Measurements from ENCODE around the gene NAA60. TPM values are rescaled to one million over a fixed set of nuclear protein-coding genes. Genes with fewer than 3 reads are reported as not detected.

The NAA60 gene
- total and polyA plus RNA-seq, 2 of the 13 experiments (the other 11 are each of a cell fraction or from before 2014, with no cell fraction given) = 14.7 to 32.0 TPM

- no peak; the same call in 1 of the 2 replicates for TF ChIP-seq FOXO1 (CRISPR knock-in tag; IDR thresholded peaks at IDR 0.05)
- no peak for TF ChIP-seq KDM1A (CRISPR knock-in tag; IDR thresholded peaks at IDR 0.05)
- TF ChIP-seq ZNF7 (CRISPR knock-in tag; IDR thresholded peaks at IDR 0.05) = no peak
- peak; percentile 65; the same call in 1 of the 2 replicates for TF ChIP-seq ZNF777 (CRISPR knock-in tag; IDR thresholded peaks at IDR 0.05)
- no peak for TF ChIP-seq EED (CRISPR knock-in tag; IDR thresholded peaks at IDR 0.05)
- TF ChIP-seq ATF5 (CRISPR knock-in tag; IDR thresholded peaks at IDR 0.05; ENCODE audit: low read depth) = 0 out of 2 replicates have a peak, but pooled peaks have one; percentile 48
- TF ChIP-seq TRIM24 (CRISPR knock-in tag; IDR thresholded peaks at IDR 0.05) = no peak
- 0 out of 4 replicates have a peak, but pooled peaks of 1 of the 2 experiments have one; percentile 19 for TF ChIP-seq REST (IDR thresholded peaks at IDR 0.05; ENCODE audit: borderline replicate concordance in 1 of 2, low read depth in 1 of 2, low read length in 2 of 2)
- peak; percentile 50; the same call in 1 of the 2 replicates for TF ChIP-seq ZNF770 (CRISPR knock-in tag; IDR thresholded peaks at IDR 0.05)
- no peak for TF ChIP-seq KIAA2018 (CRISPR knock-in tag; IDR thresholded peaks at IDR 0.05; ENCODE audit: borderline replicate concordance)
- peak; percentile 61 for TF ChIP-seq MAZ (IDR thresholded peaks at IDR 0.05; ENCODE audit: borderline replicate concordance, low read depth, low read length)
- peak; percentile 83 for TF ChIP-seq MAZ (CRISPR knock-in tag; IDR thresholded peaks at IDR 0.05; ENCODE audit: low read depth)
- 0 out of 2 replicates have a peak, but pooled peaks have one; percentile 14 for TF ChIP-seq DPF2 (CRISPR knock-in tag; IDR thresholded peaks at IDR 0.05; ENCODE audit: borderline replicate concordance, low read depth)
Measured at GRCh38 chr16:3457434-3458252, 14.2 kb downstream of the NAA60 start (continued).
